Neural progenitor cell (in vitro differentiated cells): Measurements from ENCODE around the gene NDUFA13. TPM values are rescaled to one million over a fixed set of nuclear protein-coding genes. Genes with fewer than 3 reads are reported as not detected.

Experiments used
- DNase-seq: peaks from one replicate; pipeline ENCODE4 v3.0.0-alpha.2; 2016; ENCODE audit warnings: low spot score
- H2AFZ ChIP-seq: fragments of 200-600 bp; sonication (generic); replicated peaks from 2 replicates; pipeline ENCODE4 v1.6.1; 2016; ENCODE audit warnings: antibody characterized with exemption
- H3F3A ChIP-seq: fragments of 200-600 bp; sonication (generic); 2 replicates; pipeline ENCODE4 v1.6.1; 2016; ENCODE audit warnings: antibody characterized with exemption, low read depth
- H3K27ac ChIP-seq: fragments of 200-600 bp; sonication (generic); 2 replicates; pipeline ENCODE4 v1.5.1; 2016; ENCODE audit warnings: mild to moderate bottlenecking
- H3K27me3 ChIP-seq: fragments of 200-600 bp; sonication (generic); 2 replicates; pipeline ENCODE4 v1.6.1; 2016; ENCODE audit warnings: mild to moderate bottlenecking, moderate library complexity
- H3K36me3 ChIP-seq: fragments of 200-600 bp; sonication (generic); 2 replicates; pipeline ENCODE4 v1.5.1; 2016
- H3K4me1 ChIP-seq: fragments of 200-600 bp; sonication (generic); 2 replicates; pipeline ENCODE4 v1.6.1; 2016; ENCODE audit warnings: mixed run types
- H3K4me2 ChIP-seq: fragments of 200-600 bp; sonication (generic); 2 replicates; pipeline ENCODE4 v1.6.1; 2016
- H3K4me3 ChIP-seq: fragments of 200-600 bp; sonication (generic); 2 replicates; pipeline ENCODE4 v1.5.1; 2016
- H3K79me2 ChIP-seq: fragments of 200-600 bp; sonication (generic); 2 replicates; pipeline ENCODE4 v1.6.1; 2016; ENCODE audit warnings: low read depth
- H3K9ac ChIP-seq: fragments of 200-600 bp; sonication (generic); 2 replicates; pipeline ENCODE4 v1.6.1; 2016
- H3K9me3 ChIP-seq: fragments of 200-600 bp; sonication (generic); 2 replicates; pipeline ENCODE4 v1.5.1; 2016; ENCODE audit warnings: low read depth
- H4K20me1 ChIP-seq: fragments of 200-600 bp; sonication (generic); 2 replicates; pipeline ENCODE4 v1.6.1; 2016; ENCODE audit warnings: low read depth
- H3K27ac Mint-ChIP-seq: 3 replicates; pipeline ENCODE4 v1.8.0; 2021; ENCODE audit warnings: mixed read lengths
- H3K27me3 Mint-ChIP-seq: 2 replicates; pipeline ENCODE4 v1.8.0; 2022; ENCODE audit warnings: low read depth, mild to moderate bottlenecking, inconsistent platforms, moderate library complexity, mixed read lengths; ENCODE audit not compliant: insufficient read depth
- H3K36me3 Mint-ChIP-seq: 3 replicates; pipeline ENCODE4 v1.8.0; 2021; ENCODE audit warnings: mixed read lengths
- H3K4me1 Mint-ChIP-seq: 3 replicates; pipeline ENCODE4 v1.8.0; 2021; ENCODE audit warnings: mixed read lengths
- H3K4me3 Mint-ChIP-seq: 3 replicates; pipeline ENCODE4 v1.8.0; 2021; ENCODE audit warnings: mild to moderate bottlenecking, moderate library complexity, mixed read lengths
- H3K9me3 Mint-ChIP-seq: 3 replicates; pipeline ENCODE4 v1.8.0; 2020; ENCODE audit warnings: mixed read lengths
- EZH2 ChIP-seq: fragments of 200-600 bp; sonication (generic); IDR thresholded peaks from 2 replicates; pipeline ENCODE4 v1.6.1; 2017; ENCODE audit warnings: antibody characterized with exemption, mild to moderate bottlenecking, moderate library complexity
- EZH2phosphoT487 ChIP-seq: fragments of 200-600 bp; sonication (generic); IDR thresholded peaks from 2 replicates; pipeline ENCODE4 v1.6.1; 2017; ENCODE audit warnings: antibody characterized with exemption
- total RNA-seq: library from RNA; depleted of rRNA; stranded (reverse); fragments of >200 nt; gene quantifications from 2 replicates; pipeline ENCODE4 v1.2.3, GENCODE V29; 2015; ENCODE audit warnings: low replicate concordance
- TF ChIP-seq, protein P1 (sequence below): fragments of 200-600 bp; sonication (generic); IDR thresholded peaks from 2 replicates; pipeline ENCODE4 v1.5.1; 2017; ENCODE audit warnings: antibody characterized with exemption, mild to moderate bottlenecking

Gene NDUFA13
- total RNA-seq, 1 donor from 2014 or later, result 78.6 TPM

DNA sequence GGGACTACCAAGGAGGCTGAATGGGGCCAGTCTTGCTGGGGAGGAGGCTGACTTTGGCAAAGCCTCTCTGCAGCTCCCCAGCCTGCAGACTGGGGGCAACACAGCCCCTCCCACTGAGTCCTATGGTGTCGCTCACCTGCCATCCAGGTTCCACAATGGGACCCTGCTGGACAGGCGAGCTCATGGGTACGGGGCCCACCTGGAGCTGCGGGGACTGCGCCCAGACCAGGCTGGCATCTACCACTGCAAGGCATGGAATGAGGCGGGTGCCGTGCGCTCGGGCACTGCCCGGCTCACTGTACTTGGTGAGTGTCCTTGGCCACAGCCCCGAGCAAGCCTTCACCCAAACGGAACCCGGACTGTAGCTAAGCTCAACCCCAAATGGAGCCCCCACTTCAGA, 27.1 kb downstream of the NDUFA13 start:
- no peak for DNase-seq

DNA sequence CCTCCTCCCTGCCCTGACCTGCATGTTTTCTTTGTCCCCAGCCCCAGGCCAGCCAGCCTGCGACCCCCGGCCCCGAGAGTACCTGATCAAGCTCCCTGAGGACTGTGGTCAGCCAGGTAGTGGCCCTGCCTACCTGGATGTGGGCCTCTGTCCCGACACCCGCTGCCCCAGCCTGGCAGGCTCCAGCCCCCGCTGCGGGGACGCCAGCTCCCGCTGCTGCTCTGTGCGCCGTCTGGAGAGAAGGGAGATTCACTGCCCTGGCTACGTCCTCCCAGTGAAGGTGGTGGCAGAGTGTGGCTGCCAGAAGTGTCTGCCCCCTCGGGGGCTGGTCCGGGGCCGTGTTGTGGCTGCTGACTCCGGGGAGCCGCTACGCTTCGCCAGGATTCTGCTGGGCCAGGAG, 27.6 kb downstream of the NDUFA13 start:
- H3K36me3 Mint-ChIP-seq, result no peaks in the 10 kb centered on the region
- H3K79me2 ChIP-seq, result no peaks in the 10 kb centered on the region
- H3K4me1 Mint-ChIP-seq, result peaks cover 4% of the 10 kb centered on the region
- peaks cover 34% of the 10 kb centered on the region for H3K27me3 ChIP-seq
- H3K27ac ChIP-seq, result no peak overlapping the region
- no peaks in the 10 kb centered on the region for H3K36me3 ChIP-seq
- H3K27me3 Mint-ChIP-seq, result peaks cover 7% of the 10 kb centered on the region
- TF ChIP-seq, protein P1, sequence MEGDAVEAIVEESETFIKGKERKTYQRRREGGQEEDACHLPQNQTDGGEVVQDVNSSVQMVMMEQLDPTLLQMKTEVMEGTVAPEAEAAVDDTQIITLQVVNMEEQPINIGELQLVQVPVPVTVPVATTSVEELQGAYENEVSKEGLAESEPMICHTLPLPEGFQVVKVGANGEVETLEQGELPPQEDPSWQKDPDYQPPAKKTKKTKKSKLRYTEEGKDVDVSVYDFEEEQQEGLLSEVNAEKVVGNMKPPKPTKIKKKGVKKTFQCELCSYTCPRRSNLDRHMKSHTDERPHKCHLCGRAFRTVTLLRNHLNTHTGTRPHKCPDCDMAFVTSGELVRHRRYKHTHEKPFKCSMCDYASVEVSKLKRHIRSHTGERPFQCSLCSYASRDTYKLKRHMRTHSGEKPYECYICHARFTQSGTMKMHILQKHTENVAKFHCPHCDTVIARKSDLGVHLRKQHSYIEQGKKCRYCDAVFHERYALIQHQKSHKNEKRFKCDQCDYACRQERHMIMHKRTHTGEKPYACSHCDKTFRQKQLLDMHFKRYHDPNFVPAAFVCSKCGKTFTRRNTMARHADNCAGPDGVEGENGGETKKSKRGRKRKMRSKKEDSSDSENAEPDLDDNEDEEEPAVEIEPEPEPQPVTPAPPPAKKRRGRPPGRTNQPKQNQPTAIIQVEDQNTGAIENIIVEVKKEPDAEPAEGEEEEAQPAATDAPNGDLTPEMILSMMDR, result no peak
- TF ChIP-seq EZH2phosphoT487 (no peak), EZH2 (no peak)
- no peak overlapping the region for H3K4me2 ChIP-seq
- H3K27ac Mint-ChIP-seq, result no peak overlapping the region
- H3K9me3 ChIP-seq, result no peaks in the 10 kb centered on the region
- DNase-seq, result no peak
- no peak overlapping the region for H2AFZ ChIP-seq
- no peaks in the 10 kb centered on the region for H3F3A ChIP-seq
- no peaks in the 10 kb centered on the region for H3K9me3 Mint-ChIP-seq
- no peaks in the 10 kb centered on the region for H3K4me1 ChIP-seq
- H3K4me3 Mint-ChIP-seq, result no peak overlapping the region
- no peaks in the 10 kb centered on the region for H4K20me1 ChIP-seq
- no peak overlapping the region for H3K4me3 ChIP-seq
- H3K9ac ChIP-seq, result no peak overlapping the region

More for the DNA sequence above, 27.1 kb downstream of the NDUFA13 start:
- Histone ChIP-seq H2AFZ (no peak overlapping the region), H3K4me3 (no peak overlapping the region), H3K27me3 (peaks cover 40% of the 10 kb centered on the region), H3K79me2 (no peaks in the 10 kb centered on the region), H3K9ac (no peak overlapping the region), H3K4me2 (no peak overlapping the region), H3K9me3 (no peaks in the 10 kb centered on the region), H3K27ac (no peak overlapping the region), H3F3A (no peaks in the 10 kb centered on the region), H3K4me1 (no peaks in the 10 kb centered on the region), H4K20me1 (no peaks in the 10 kb centered on the region), H3K36me3 (no peaks in the 10 kb centered on the region)
- Mint-ChIP-seq H3K4me3 (no peak overlapping the region), H3K27ac (no peak overlapping the region), H3K27me3 (peaks cover 6% of the 10 kb centered on the region), H3K4me1 (peaks cover 6% of the 10 kb centered on the region), H3K36me3 (no peaks in the 10 kb centered on the region), H3K9me3 (no peaks in the 10 kb centered on the region)
- TF ChIP-seq, protein P1, result no peak
- no peak for TF ChIP-seq EZH2
- no peak for TF ChIP-seq EZH2phosphoT487

DNA sequence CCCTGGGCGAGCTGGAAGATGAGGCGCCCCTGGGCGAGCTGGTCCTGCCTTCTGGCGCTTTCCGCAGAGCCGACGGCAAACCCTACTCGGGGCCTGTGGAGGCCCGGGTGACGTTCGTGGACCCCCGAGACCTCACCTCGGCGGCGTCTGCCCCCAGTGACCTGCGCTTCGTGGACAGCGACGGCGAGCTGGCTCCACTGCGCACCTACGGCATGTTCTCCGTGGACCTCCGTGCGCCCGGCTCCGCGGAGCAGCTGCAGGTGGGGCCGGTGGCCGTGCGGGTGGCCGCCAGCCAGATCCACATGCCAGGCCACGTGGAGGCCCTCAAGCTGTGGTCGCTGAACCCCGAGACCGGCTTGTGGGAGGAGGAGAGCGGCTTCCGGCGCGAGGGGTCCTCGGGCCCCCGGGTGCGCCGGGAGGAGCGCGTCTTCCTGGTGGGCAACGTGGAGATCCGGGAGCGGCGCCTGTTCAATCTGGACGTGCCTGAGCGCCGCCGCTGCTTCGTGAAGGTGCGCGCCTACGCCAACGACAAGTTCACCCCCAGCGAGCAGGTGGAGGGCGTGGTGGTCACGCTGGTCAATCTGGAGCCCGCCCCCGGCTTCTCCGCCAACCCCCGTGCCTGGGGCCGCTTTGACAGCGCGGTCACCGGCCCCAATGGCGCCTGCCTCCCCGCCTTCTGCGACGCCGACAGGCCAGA, 28.4 kb downstream of the NDUFA13 start:
- Histone ChIP-seq H3K27ac (no peak overlapping the region), H3K27me3 (peaks cover 27% of the 10 kb centered on the region), H3F3A (no peaks in the 10 kb centered on the region), H3K79me2 (no peaks in the 10 kb centered on the region), H2AFZ (no peak overlapping the region), H3K36me3 (no peaks in the 10 kb centered on the region), H3K4me2 (no peak overlapping the region), H4K20me1 (no peaks in the 10 kb centered on the region), H3K4me3 (no peak overlapping the region), H3K9me3 (no peaks in the 10 kb centered on the region), H3K9ac (no peak overlapping the region), H3K4me1 (no peaks in the 10 kb centered on the region)
- no peaks in the 10 kb centered on the region for H3K4me1 Mint-ChIP-seq
- DNase-seq, result no peak
- no peaks in the 10 kb centered on the region for H3K36me3 Mint-ChIP-seq
- H3K27me3 Mint-ChIP-seq, result peaks cover 4% of the 10 kb centered on the region
- H3K27ac Mint-ChIP-seq, result no peak overlapping the region
- no peak overlapping the region for H3K4me3 Mint-ChIP-seq
- no peaks in the 10 kb centered on the region for H3K9me3 Mint-ChIP-seq
- TF ChIP-seq EZH2, result no peak
- TF ChIP-seq, protein P1, result no peak
- TF ChIP-seq EZH2phosphoT487, result no peak
